DMS53 (cell line): ENCODE measurements around the gene DIAPH3.

Source experiments
- DNase-seq: peaks from one replicate; lab custom pipeline; 2025; lab: John Stamatoyannopoulos, UW

The DIAPH3 gene

GRCh38 chr13:59677430-59677829 lies 486.3 kb downstream of the DIAPH3 start:
- no peak for DNase-seq

DNA sequence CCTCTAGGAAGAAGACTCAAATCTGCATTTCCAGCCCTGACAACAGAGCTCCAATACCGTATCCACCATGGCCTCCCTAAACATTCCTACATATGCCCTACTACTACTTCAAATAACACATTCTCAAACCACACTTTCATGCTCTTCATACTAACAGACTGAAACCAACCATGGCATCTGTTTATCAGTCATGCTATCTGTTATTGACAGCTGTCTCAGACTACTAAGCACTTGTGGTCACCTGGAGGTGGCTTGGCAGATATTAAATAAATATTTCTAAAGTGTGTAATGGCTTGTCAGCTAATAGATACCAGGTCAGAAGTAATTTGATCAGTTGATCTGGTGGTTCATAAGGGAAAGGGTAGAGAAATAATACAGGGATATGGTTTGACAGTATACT lies 489.1 kb downstream of the DIAPH3 start:
- no peak for DNase-seq

DNA sequence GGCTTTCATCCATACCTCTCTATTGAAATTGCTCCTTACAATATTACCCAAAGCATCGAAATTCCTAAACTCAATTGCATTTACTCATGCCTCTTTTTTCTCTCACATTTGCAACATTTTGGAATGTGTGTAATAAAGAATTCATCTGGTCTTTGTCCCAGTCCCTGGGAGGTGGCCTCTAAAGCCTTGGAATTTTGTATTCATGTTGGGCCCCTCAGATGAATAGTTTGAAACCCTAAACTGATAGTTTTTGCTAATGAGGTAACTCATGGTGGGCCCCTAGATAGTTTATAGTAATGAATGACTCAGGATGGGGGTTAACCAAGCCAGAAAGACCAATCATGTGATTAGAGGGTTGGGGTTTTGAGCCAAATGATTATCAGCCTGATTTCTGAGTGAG lies 490.4 kb downstream of the DIAPH3 start:
- DNase-seq: no peak

DNA sequence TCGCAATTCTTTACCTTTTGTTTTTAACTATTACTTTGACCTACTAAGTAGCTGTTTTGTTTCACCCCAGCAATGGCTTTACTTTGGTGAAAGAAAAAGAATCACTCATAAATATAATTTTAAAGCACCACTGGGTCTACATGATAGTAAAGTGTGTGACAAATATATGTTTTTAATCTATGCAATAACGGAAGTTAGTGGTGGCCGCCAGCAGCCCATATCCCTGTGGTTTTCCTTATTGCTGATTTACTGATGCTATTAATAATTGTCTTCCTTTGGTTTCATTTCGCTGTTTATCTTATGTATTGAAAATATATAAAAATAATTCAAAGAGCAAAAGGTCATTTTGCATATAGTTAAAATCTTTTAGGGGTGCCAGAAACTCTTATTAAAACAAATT lies 491.3 kb downstream of the DIAPH3 start:
- no peak for DNase-seq

DNA sequence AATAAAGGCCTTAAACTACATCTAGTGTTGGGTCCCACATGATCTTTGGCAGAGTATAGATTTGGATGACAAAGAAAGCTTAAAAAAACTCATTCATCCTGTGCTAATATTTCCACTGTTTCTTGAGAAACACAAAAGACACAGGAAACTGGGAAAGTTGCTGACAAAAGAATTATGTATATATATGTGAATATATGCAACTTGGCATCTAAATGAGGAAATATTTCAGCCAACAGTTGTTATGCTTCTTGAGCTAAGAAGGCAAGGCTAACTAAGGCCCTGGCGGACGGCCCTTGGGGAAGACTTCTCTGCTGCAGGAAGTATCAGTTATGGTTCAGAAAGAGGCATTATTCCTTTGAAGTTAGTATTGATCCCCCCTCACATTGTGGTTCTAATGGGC lies 491.8 kb downstream of the DIAPH3 start:
- no peak for DNase-seq

- DNase-seq: no peak
These were observed 497.2 kb downstream of the DIAPH3 start for GRCh38 chr13:59666504-59666903.

GRCh38 chr13:59665732-59666131 lies 498.0 kb downstream of the DIAPH3 start:
- DNase-seq: no peak

GRCh38 chr13:59665184-59665583 lies 498.5 kb downstream of the DIAPH3 start:
- DNase-seq: no peak

- no peak for DNase-seq
These were observed 499.1 kb downstream of the DIAPH3 start for GRCh38 chr13:59664586-59664985.

- DNase-seq: no peak
These were observed 500.0 kb downstream of the DIAPH3 start for GRCh38 chr13:59663707-59664106.

- no peak for DNase-seq
These were observed 503.1 kb downstream of the DIAPH3 start for GRCh38 chr13:59660582-59660981.

DNA sequence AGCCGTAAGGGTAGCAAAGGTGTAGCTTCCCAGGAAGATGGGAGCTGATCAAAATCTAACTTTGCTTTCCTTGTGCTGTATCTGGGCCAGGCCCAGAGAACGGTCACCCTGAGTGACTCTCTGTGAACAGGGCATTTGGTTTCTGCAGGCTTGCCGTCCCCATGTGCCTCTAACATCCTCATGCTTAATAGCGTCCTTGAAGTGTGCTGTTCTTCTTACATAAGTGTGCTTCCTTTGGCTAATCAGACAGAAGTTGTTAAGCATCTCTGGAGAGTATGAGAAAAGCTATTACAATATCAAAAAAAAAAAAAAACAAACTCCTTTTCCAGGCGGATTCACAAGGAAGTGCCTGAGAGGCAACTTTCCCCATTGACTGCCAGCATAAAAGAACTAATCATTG lies 503.7 kb downstream of the DIAPH3 start:
- DNase-seq: no peak

DNA sequence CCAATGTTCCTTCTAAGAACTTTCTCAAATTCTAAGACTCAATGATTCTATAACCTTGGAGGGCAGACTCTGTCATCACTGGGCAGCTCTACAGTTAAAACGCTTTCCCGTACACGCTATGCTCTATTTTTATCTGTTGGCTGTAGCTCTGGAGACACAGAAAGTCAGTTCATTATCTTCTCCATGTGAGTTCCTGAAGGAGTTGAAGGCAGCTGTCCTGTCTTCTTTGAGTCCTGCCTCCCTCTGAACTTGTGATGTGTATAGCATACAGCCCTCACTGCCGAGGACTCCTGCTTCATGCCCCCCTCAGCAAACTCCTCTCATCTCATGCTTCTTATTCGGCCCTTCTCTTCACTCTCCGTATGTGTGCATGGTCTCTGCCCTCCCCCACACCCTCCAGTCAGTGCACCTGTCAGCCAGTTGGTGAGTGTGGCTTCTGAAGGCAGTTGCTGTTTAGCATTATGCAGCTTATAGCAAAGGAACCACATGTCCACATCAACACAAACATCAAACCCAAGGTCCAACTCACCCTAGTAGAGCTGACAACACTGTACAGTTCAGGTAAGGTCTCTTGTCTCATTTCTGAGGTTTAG lies 504.9 kb downstream of the DIAPH3 start:
- DNase-seq: no peak

DNA sequence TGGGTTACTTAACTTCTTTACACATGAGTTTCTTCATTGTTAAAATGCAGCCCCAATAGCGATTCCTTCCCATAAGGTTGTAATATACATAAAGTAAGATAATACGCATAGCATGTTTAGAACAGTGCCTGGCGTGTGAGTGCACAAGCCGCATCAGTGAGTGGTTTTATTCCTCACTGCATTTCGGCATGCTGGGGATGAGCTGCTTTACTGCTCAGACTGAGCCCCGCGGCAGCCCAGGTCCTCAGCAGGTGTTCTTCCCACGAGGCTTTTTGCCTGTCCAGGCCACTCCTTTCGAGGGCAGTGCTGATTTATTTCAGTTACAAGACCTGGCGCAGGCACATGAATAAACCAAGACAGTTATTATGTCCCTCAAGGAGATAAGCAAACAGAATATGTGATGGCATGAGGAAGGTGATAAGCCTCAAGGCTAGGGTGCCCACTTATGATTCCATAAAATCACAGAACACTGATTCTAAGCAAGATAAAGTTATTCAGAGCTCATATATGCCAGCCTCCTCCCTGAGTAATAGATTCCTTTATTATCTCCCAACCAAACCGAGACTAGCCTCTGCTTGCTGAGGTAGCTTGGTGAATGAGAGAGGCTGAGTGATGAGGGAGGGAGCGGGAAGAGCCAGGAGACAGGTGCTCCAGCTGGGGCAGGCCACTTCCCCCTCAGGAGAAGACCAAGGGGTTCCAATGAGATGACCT lies 505.5 kb downstream of the DIAPH3 start:
- DNase-seq: no peak

- no peak for DNase-seq
These were observed 509.8 kb downstream of the DIAPH3 start for GRCh38 chr13:59653916-59654315.

GRCh38 chr13:59651479-59651878 lies 512.2 kb downstream of the DIAPH3 start:
- no peak for DNase-seq

DNA sequence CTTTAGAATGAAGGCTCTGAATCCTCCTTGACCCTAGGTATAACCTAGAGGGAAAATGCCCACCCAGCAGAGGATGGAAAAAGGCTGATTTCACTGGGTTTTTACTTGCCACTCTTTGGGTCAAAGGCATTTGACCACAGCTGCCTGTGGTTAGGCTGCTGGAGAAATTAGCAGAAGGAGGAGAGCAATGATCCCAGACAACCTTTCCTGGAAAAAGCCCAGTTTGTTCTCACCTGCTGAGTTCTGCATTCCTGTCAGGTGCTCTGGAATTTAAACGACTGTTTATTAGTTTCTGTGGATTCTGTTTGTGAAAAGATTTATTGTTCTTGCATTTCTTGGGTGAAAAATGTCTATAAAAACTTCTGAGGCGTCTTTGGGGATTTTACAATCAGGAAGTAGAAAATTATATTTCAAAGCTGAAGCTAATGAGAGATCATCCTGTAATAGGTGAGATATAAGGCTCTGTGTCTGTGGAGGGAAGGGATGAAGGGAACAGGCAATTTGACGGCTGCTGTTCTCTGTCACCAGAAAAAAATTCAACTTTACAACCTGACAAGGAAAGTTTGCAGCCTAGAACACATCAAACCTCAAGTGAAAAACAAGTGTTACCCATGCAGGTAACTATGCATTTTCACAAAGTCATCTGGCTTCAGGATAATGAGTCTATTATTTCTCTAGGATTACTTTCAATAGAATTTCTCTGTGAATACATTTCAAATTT lies 519.7 kb downstream of the DIAPH3 start:
- no peak for DNase-seq

DNA sequence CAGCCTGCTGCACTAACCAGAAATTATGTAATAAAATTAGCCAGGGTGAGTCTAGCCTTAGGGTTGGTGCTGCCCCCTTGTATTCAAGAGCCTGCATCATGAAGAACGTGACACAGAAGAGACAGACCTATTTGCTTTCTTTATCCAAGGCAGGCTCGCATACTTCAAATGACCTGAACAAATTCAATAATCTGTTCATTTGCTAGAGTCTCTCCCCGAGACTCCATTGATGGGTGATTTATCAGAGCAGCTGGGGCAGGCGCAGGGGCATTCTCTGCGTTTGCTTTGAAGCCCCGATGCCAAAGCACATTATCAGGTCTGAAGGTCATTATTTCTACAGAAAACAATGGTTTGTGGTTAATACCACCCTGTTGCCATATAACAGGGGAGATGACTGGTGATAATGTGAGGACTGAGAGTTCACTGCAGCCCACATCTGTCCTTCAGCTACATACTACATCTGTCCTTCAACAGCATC lies 520.3 kb downstream of the DIAPH3 start:
- DNase-seq: no peak

DNA sequence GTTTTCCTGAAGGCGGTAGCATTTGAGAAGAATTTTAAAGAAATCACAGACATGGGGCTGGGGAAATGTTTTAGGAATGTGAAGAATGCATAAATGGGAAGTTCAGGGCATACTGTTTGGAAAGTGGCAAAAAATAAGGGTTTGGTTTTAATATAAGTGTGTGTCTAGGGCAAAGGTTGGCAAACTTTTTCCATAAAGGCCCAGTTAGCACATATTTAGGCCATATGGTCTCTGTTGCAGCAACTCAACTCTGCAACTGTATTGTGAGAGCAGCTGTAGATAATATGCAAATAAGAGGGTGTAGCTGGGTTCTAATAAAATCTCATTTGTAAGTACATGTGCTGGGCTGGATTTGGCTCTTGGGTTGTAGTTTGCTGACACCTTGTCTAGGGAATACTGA lies 521.9 kb downstream of the DIAPH3 start:
- DNase-seq: no peak

DNA sequence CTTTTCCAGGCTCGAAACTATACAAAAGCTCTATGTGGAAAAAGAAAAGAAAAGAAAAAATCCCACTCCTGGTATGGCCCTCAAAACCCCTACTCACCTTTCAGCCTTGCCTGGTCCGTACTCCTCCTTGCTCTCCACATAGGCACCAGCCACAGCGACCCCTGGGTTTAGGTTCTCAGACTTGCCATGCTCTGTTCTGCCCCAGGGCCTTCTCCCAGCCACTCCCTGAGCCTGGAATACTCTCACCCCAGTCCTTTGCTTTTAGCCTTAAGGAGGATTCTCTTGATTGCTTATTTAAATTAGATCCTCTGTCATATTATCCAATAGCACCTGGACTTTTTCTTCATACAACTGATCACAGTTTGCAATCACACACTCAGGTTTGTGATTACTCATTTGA lies 522.5 kb downstream of the DIAPH3 start:
- DNase-seq: no peak

DNA sequence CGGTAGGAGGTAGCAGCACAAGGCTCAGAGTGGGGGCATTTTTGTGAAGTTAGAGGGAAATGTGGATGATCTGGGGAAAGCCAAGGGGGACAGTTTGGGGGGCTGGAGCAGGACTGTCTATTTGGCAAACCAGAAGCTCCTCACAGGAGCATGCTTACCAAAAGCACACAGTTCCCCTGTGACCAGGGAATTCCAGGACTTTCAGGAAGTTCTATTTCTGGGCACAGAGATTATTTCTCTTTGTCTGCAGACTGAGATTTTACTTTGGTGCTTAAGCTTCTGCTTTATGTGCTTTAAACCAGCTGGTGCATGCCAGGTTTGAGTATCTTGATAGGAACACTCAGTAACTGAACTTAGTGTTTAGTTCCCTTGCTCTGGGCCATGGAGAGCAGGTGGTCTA lies 525.3 kb downstream of the DIAPH3 start:
- DNase-seq: no peak

- DNase-seq: no peak
These were observed 528.1 kb downstream of the DIAPH3 start for GRCh38 chr13:59635589-59635988.

GRCh38 chr13:59633290-59633689 lies 530.4 kb downstream of the DIAPH3 start:
- no peak for DNase-seq
